HPDE6-E6E7 (cell line): ENCODE data around the gene ROR1.

ENCODE experiments used
- DNase-seq: peaks from one replicate; pipeline ENCODE4 v3.0.0; 2011; ENCODE audit warnings: missing footprints; ENCODE audit errors: extremely low spot score

Gene ROR1

GRCh38 chr1:63883494-63884235 lies 109.8 kb downstream of the ROR1 start:
- DNase-seq = no peak

- no peak for DNase-seq
Observed at GRCh38 chr1:63884486-63884885, 110.7 kb downstream of the ROR1 start.

- no peak for DNase-seq
Observed at GRCh38 chr1:63885899-63886298, 112.1 kb downstream of the ROR1 start.

GRCh38 chr1:63886340-63886739 lies 112.5 kb downstream of the ROR1 start:
- no peak for DNase-seq

GRCh38 chr1:63887809-63888208 lies 114.0 kb downstream of the ROR1 start:
- DNase-seq = no peak

GRCh38 chr1:63888984-63889383 lies 115.2 kb downstream of the ROR1 start:
- no peak for DNase-seq

- no peak for DNase-seq
Observed at GRCh38 chr1:63890468-63890867, 116.7 kb downstream of the ROR1 start.

- DNase-seq = no peak
Observed at GRCh38 chr1:63891060-63891690, 117.4 kb downstream of the ROR1 start.

GRCh38 chr1:63892632-63893395 lies 119.0 kb downstream of the ROR1 start:
- DNase-seq = no peak

- DNase-seq = peak; percentile 42
Observed at GRCh38 chr1:63893976-63894375, 120.2 kb downstream of the ROR1 start.

GRCh38 chr1:63894627-63895265 lies 120.9 kb downstream of the ROR1 start:
- DNase-seq = no peak

GRCh38 chr1:63896755-63897154 lies 122.9 kb downstream of the ROR1 start:
- no peak for DNase-seq

- no peak for DNase-seq
Observed at GRCh38 chr1:63898428-63899196, 124.8 kb downstream of the ROR1 start.

GRCh38 chr1:63901094-63901493 lies 127.3 kb downstream of the ROR1 start:
- no peak for DNase-seq

- no peak for DNase-seq
Observed at GRCh38 chr1:63902844-63903589, 129.2 kb downstream of the ROR1 start.

- DNase-seq = no peak
Observed at GRCh38 chr1:63903947-63904610, 130.3 kb downstream of the ROR1 start.

GRCh38 chr1:63904826-63905225 lies 131.0 kb downstream of the ROR1 start:
- no peak for DNase-seq

- DNase-seq = no peak
Observed at GRCh38 chr1:63906047-63906704, 132.4 kb downstream of the ROR1 start.

- DNase-seq = no peak
Observed at GRCh38 chr1:63907051-63907450, 133.2 kb downstream of the ROR1 start.

- no peak for DNase-seq
Observed at GRCh38 chr1:63908016-63908415, 134.2 kb downstream of the ROR1 start.
